Measurements from ENCODE around the gene ENTPD5. TPM values are rescaled to one million over a fixed set of nuclear protein-coding genes. Genes with fewer than 3 reads are reported as not detected.
A peak's percentile ranks its signal among the peaks of the same experiment; 100 is the strongest.

The ENTPD5 gene, protein sequence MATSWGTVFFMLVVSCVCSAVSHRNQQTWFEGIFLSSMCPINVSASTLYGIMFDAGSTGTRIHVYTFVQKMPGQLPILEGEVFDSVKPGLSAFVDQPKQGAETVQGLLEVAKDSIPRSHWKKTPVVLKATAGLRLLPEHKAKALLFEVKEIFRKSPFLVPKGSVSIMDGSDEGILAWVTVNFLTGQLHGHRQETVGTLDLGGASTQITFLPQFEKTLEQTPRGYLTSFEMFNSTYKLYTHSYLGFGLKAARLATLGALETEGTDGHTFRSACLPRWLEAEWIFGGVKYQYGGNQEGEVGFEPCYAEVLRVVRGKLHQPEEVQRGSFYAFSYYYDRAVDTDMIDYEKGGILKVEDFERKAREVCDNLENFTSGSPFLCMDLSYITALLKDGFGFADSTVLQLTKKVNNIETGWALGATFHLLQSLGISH
- 10 to 100 TPM in 2 of 4 donors, 1 to 10 TPM in 2; 8.0 to 12.9 (median 11.0) TPM for total RNA-seq

- Histone ChIP-seq H3K9me3 (no peaks in the 10 kb centered on the region), H3K27ac (peak within 1 kb of the TSS; percentile 89 to 100 (median 96)), H3K27me3 (no peaks in the 10 kb centered on the region), H3K4me3 (peak within 1 kb of the TSS; percentile 73 to 99 (median 86)), H3K36me3 (peaks cover 0 to 12% (median 0%) of the 10 kb centered on the region in 3 donors), H3K4me1 (peaks cover 0 to 20% (median 6%) of the 10 kb centered on the region in 4 donors)
- peak in 1 of 2 donors; percentile 82 for TF ChIP-seq EP300 (IDR thresholded peaks at IDR 0.05)
- peak; percentile 88 to 90 for TF ChIP-seq POLR2A (IDR thresholded peaks at IDR 0.05)
- TF ChIP-seq, protein P1, sequence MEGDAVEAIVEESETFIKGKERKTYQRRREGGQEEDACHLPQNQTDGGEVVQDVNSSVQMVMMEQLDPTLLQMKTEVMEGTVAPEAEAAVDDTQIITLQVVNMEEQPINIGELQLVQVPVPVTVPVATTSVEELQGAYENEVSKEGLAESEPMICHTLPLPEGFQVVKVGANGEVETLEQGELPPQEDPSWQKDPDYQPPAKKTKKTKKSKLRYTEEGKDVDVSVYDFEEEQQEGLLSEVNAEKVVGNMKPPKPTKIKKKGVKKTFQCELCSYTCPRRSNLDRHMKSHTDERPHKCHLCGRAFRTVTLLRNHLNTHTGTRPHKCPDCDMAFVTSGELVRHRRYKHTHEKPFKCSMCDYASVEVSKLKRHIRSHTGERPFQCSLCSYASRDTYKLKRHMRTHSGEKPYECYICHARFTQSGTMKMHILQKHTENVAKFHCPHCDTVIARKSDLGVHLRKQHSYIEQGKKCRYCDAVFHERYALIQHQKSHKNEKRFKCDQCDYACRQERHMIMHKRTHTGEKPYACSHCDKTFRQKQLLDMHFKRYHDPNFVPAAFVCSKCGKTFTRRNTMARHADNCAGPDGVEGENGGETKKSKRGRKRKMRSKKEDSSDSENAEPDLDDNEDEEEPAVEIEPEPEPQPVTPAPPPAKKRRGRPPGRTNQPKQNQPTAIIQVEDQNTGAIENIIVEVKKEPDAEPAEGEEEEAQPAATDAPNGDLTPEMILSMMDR (IDR thresholded peaks at IDR 0.05), result peak in 3 of 5 experiments; percentile 5 to 63 (median 43)
- WGBS, 2 donors, result 0% methylated on average over 46 to 60 of the region's 93 CpGs
- DNase-seq (ENCODE audit: low spot score in 2 of 2), result peak; percentile 72 to 76
Measured at GRCh38 chr14:74018586-74019407, at the start of gene ENTPD5, which contains the start of gene BBOF1. TSS of gene ENTPD5 (minus strand) at chr14:74019288. CDS start at chr14:73988102, 31,186 bp downstream. TSS of gene BBOF1 (plus strand) at chr14:74019349. CDS start at chr14:74019479, 130 bp downstream.

GRCh38 chr14:74065746-74066575 is 46.9 kb upstream of the ENTPD5 start:
- H3K27me3 ChIP-seq, result no peaks in the 10 kb centered on the region
- no peak for DNase-seq (ENCODE audit: low spot score in 2 of 2)
- WGBS, 2 donors, result 79 to 81% methylated on average over 3 of the region's 3 CpGs
- peaks cover 4 to 99% (median 16%) of the 10 kb centered on the region in 3 donors for H3K36me3 ChIP-seq
- no peak overlapping the region for H3K27ac ChIP-seq
- no peaks in the 10 kb centered on the region for H3K9me3 ChIP-seq
- TF ChIP-seq EP300 (IDR thresholded peaks at IDR 0.05) (no peak), POLR2A (IDR thresholded peaks at IDR 0.05) (no peak)
- H3K4me3 ChIP-seq, result no peak overlapping the region
- H3K4me1 ChIP-seq, result no peaks in the 10 kb centered on the region

DNA sequence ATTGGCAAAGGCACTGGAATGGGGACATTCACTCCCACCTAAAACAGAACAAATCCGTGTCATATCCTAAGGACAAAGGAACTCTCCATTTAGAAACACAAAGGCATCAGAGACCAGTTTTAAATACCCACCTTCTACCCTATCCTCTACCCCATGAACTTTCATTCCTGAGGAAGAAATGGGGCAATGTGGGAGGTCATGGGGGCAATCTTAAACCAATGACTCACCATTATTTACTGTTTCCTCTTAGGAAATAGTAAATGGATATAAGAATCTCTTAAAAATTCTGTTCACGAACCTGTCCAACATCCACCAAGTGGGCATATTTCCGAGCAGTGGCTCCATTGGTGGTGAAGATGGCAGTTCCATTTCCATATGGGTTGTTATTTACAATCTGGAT is 45.8 kb upstream of the ENTPD5 start:
- peaks cover 4 to 99% (median 12%) of the 10 kb centered on the region in 3 donors for H3K36me3 ChIP-seq
- WGBS, 2 donors, result 79 to 88% methylated on average over 3 of the region's 3 CpGs

DNA sequence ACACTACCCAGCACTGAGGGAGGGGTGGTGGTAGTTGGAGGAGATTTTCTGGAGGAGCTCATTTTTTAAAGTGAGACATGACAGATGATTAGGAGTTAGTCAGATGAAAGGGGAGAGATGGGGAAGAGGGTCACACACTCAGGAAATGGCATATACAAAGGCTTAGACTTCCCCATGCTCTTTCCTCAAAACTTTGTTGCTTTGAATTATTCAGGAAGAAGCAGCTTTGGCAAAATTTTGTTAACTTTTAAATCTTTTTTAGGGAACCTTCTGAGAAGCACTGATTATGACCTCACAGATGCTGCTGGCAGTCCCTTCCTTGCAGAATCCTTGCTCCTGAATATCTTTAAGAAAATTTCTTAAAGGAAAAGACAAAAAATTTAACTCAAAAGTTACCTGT is 45.3 kb upstream of the ENTPD5 start:
- TF ChIP-seq, protein P1 (IDR thresholded peaks at IDR 0.05), result no peak
- no peak for TF ChIP-seq EP300 (IDR thresholded peaks at IDR 0.05)
- no peak for TF ChIP-seq POLR2A (IDR thresholded peaks at IDR 0.05)
- peaks cover 4 to 99% (median 12%) of the 10 kb centered on the region in 3 donors for H3K36me3 ChIP-seq

More for the DNA sequence above, 45.8 kb upstream of the ENTPD5 start:
- no peaks in the 10 kb centered on the region for H3K4me1 ChIP-seq
- H3K27me3 ChIP-seq, result no peaks in the 10 kb centered on the region
- no peaks in the 10 kb centered on the region for H3K9me3 ChIP-seq
- no peak for TF ChIP-seq POLR2A (IDR thresholded peaks at IDR 0.05)
- no peak for TF ChIP-seq EP300 (IDR thresholded peaks at IDR 0.05)
- TF ChIP-seq, protein P1 (IDR thresholded peaks at IDR 0.05), result no peak
- H3K4me3 ChIP-seq, result no peak overlapping the region
- DNase-seq (ENCODE audit: low spot score in 2 of 2), result no peak
- H3K27ac ChIP-seq, result no peak overlapping the region

GRCh38 chr14:74062809-74063150 is 43.7 kb upstream of the ENTPD5 start:
- H3K4me1 ChIP-seq, result no peaks in the 10 kb centered on the region
- H3K9me3 ChIP-seq, result no peaks in the 10 kb centered on the region
- H3K27me3 ChIP-seq, result no peaks in the 10 kb centered on the region
- H3K27ac ChIP-seq, result no peak overlapping the region
- TF ChIP-seq, protein P1 (IDR thresholded peaks at IDR 0.05), result no peak
- no peak for TF ChIP-seq EP300 (IDR thresholded peaks at IDR 0.05)
- TF ChIP-seq POLR2A (IDR thresholded peaks at IDR 0.05), result no peak
- 88 to 95% methylated on average over 2 of the region's 2 CpGs for WGBS, 2 donors
- no peak for DNase-seq (ENCODE audit: low spot score in 2 of 2)
- peaks cover 6 to 100% (median 12%) of the 10 kb centered on the region in 3 donors for H3K36me3 ChIP-seq
- H3K4me3 ChIP-seq, result no peak overlapping the region

More for the DNA sequence above, 45.3 kb upstream of the ENTPD5 start:
- Histone ChIP-seq H3K4me3 (no peak overlapping the region), H3K9me3 (no peaks in the 10 kb centered on the region), H3K27me3 (no peaks in the 10 kb centered on the region), H3K4me1 (no peaks in the 10 kb centered on the region), H3K27ac (no peak overlapping the region)
- DNase-seq (ENCODE audit: low spot score in 2 of 2), result no peak
